Measurements from ENCODE around the gene GABRG3. TPM values are rescaled to one million over a fixed set of nuclear protein-coding genes. Genes with fewer than 3 reads are reported as not detected.

Gene GABRG3
- total and polyA plus RNA-seq, 2 of the 4 experiments (the other 2 are of a cell fraction): not detected

DNA sequence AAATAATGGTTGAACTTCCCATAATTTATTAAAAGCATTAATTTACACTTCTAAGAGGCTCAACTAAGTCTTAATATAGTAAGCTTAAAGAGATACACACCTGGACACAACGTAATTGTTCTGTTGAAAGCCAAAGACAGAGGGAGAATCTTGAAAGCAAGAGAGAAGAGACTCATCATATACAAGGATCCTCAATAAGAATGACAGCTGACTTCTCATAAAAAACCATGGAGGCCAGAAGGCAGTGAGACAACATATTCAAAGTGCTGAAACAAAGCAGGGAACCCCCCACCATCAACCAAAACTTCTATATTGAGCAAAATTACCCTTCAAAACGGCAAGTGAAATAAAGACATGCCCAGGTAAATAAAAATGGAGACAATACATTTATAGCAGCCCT, 16.6 kb upstream of the GABRG3 start:
- no CpG with 5 or more reads among the region's 2 CpGs for WGBS, 2 experiments (ENCODE audit: extremely low coverage in 2 of 2, insufficient read length in 1 of 2)
- in situ Hi-C loops (cut with MboI; ENCODE audit: low sequenced_read_pairs) (no loop called here), intact Hi-C loops (cut with micrococcal nuclease) (no loop called here), dilution Hi-C loops (cut with HindIII; ENCODE audit: low sequenced_read_pairs, unreplicated experiment) (no loop called here)
- ChIA-PET CTCF (no interaction called here), POLR2A (ENCODE audit: unreplicated experiment) (no interaction called here)
- H3K18ac ChIP-seq (ENCODE audit: low read depth, low read length): no peak overlapping the region
- H3K27me3 ChIP-seq (ENCODE audit: control insufficient read depth, insufficient read depth, low read length): no peaks in the 10 kb centered on the region
- H3K56ac ChIP-seq (ENCODE audit: extremely low read depth, insufficient read depth, low read length): no peak overlapping the region
- no peaks in the 10 kb centered on the region for H3K36me3 ChIP-seq (ENCODE audit: control insufficient read depth, insufficient read depth, low read length)
- H2AK9ac ChIP-seq (replicated peaks; ENCODE audit: low read depth, low read length, poor library complexity): no peak overlapping the region
- DNase-seq (no peak), ATAC-seq (ENCODE audit: low read depth) (no peak)
- TF ChIP-seq MXI1 (IDR thresholded peaks at IDR 0.05; ENCODE audit: borderline replicate concordance, low read depth, low read length) (no peak), POLR2A (IDR thresholded peaks at IDR 0.05; ENCODE audit: low read depth, low read length) (no peak), FOS (IDR thresholded peaks at IDR 0.05; ENCODE audit: low read depth, low read length) (no peak), RAD21 (IDR thresholded peaks at IDR 0.05; ENCODE audit: low read length) (no peak), CEBPB (IDR thresholded peaks at IDR 0.05; ENCODE audit: low read depth, low read length) (no peak), MAFK (IDR thresholded peaks at IDR 0.05; ENCODE audit: low read depth, low read length) (no peak), SMC3 (IDR thresholded peaks at IDR 0.05; ENCODE audit: low read depth, low read length) (no peak), CHD1 (IDR thresholded peaks at IDR 0.05; ENCODE audit: low read depth, low read length) (no peak)
- peaks cover 3% of the 10 kb centered on the region; the same call in 1 of the 2 replicates for H3K9me3 ChIP-seq (ENCODE audit: control insufficient read depth, insufficient read depth, low read length)
- H3K4me1 ChIP-seq (ENCODE audit: control insufficient read depth, insufficient read depth, low read length): no peaks in the 10 kb centered on the region
- no peak overlapping the region for H2AFZ ChIP-seq (replicated peaks; ENCODE audit: low read length, poor library complexity)
- H4K20me1 ChIP-seq (ENCODE audit: insufficient read depth, low read length): no peaks in the 10 kb centered on the region
- no peak overlapping the region for H3K14ac ChIP-seq (replicated peaks; ENCODE audit: low read depth, low read length)
- no peak overlapping the region for H4K91ac ChIP-seq (ENCODE audit: insufficient read depth, low read depth, low read length)
- H2BK120ac ChIP-seq (ENCODE audit: low read depth, low read length): no peak overlapping the region
- no peak overlapping the region for H2BK15ac ChIP-seq (ENCODE audit: low read depth, low read length)
- no peak overlapping the region for H3K27ac ChIP-seq (ENCODE audit: insufficient read depth, low read length)
- no peak overlapping the region for H2BK5ac ChIP-seq (ENCODE audit: low read depth, low read length, poor library complexity, severe bottlenecking)
- no peak overlapping the region for H3K4me3 ChIP-seq (ENCODE audit: insufficient read depth, low read depth, low read length)
- H3K4ac ChIP-seq (ENCODE audit: low read depth, low read length): no peak overlapping the region
- H3K9me1 ChIP-seq (ENCODE audit: insufficient read depth, low read length): no peaks in the 10 kb centered on the region
- no peak overlapping the region for H3K23ac ChIP-seq (ENCODE audit: low read depth, low read length)
- no peak overlapping the region for H2BK20ac ChIP-seq (ENCODE audit: low read depth, low read length)
- H3K9ac ChIP-seq (ENCODE audit: low read depth, low read length): no peak overlapping the region
- no peaks in the 10 kb centered on the region for H3K79me1 ChIP-seq (ENCODE audit: low read depth in 1 of 2, low read length in 2 of 2)
- no peak overlapping the region for H3K4me2 ChIP-seq (ENCODE audit: low read depth, low read length)
- no TSS peak for BruUV-seq (replicated peaks)
- no peak overlapping the region for H4K5ac ChIP-seq (ENCODE audit: low read depth, low read length)
- no peak overlapping the region for H4K8ac ChIP-seq (ENCODE audit: low read depth in 2 of 2, low read length in 2 of 2)
- no peak overlapping the region for H2AK5ac ChIP-seq (ENCODE audit: low read depth, low read length)

All from IMR-90 (cell line).